Measurements from ENCODE around the gene NIFK. TPM values are rescaled to one million over a fixed set of nuclear protein-coding genes. Genes with fewer than 3 reads are reported as not detected.
A peak's percentile ranks its signal among the peaks of the same experiment; 100 is the strongest.
"Not testable (repeated sequence)": the region's sequence is repeated elsewhere in the genome, so short reads cannot be mapped to it uniquely, and the experiment has no call there.

NIFK gene
- total and polyA plus RNA-seq, 5 donors from 2014 or later = 27.7 to 82.5 (median 60.7) TPM

DNA sequence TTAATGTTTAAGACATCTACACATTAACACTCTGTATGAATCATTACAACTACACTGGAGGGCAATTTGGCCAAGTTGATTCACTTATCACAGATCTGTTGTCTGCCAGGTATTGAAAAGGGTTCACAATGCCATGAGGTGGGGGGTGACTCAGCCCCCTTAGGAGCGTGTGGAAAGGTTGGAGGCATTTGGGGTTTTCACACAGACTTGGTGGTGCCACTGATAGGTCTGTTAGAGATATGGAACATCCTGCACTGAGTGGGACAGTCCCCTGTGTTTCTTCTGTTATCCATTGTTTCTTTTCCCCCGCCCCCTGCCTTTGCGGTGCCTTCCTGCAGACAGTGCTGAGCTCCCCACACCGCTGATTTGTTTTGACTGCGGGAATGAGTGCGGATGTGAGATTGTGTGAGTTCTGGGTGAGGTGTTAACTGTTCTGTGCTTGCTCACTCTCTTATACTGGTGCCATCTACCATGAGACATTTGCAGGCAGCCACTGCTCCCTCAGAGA lies 9.4 kb upstream of the NIFK start:
- H3K27ac ChIP-seq (ENCODE audit: insufficient read depth, low read length, poor library complexity, severe bottlenecking) = no peak overlapping the region
- Mint-ChIP-seq H3K27me3 (peaks cover 15% of the 10 kb centered on the region), H3K4me1 (no peaks in the 10 kb centered on the region), H3K36me3 (no peaks in the 10 kb centered on the region), H3K27ac (peak overlapping the region in 1 of 3 donors; percentile 38), H3K4me3 (no peak overlapping the region), H3K9me3 (no peaks in the 10 kb centered on the region)
- DNase-seq = no peak
- ATAC-seq (ENCODE audit: low read depth in 2 of 2) = no peak
- H3K36me3 ChIP-seq (ENCODE audit: control insufficient read depth, insufficient read depth, low read length) = no peaks in the 10 kb centered on the region
- H3K9me3 ChIP-seq (ENCODE audit: control insufficient read depth in 2 of 2, low read length in 2 of 2) = no peaks in the 10 kb centered on the region
- H3K4me1 ChIP-seq (ENCODE audit: control insufficient read depth, insufficient read depth, low read length, poor library complexity, severe bottlenecking) = no peaks in the 10 kb centered on the region
- H3K27me3 ChIP-seq (ENCODE audit: control insufficient read depth, insufficient read depth, low read length) = no peaks in the 10 kb centered on the region
- H3K4me3 ChIP-seq (ENCODE audit: low read depth, low read length) = no peak overlapping the region

DNA sequence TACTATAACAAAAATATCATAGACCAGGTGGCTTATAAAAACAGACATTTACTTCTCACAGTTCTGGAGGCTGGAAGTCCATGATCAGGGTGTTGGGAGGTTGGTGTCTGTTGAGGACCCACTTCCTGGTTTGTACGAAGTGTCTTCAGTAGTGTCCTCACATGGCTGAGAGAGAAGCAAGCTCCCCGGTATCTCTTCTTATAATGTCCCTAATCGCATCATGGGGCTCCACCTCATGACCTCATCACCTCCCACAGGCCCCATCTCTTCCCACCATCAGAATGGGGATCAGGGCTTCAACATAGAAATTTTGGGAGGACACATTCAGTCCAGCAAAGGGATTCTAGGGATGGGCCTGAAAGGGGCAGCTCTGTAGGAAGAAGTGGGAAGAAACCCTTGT lies 4.8 kb upstream of the NIFK start:
- no peaks in the 10 kb centered on the region for H3K27me3 ChIP-seq (ENCODE audit: control insufficient read depth, insufficient read depth, low read length)
- no peaks in the 10 kb centered on the region for H3K36me3 ChIP-seq (ENCODE audit: control insufficient read depth, insufficient read depth, low read length)
- DNase-seq = no peak
- H3K27me3 Mint-ChIP-seq = peaks cover 11% of the 10 kb centered on the region
- H3K9me3 Mint-ChIP-seq = no peaks in the 10 kb centered on the region
- peaks cover 0 to 22% (median 10%) of the 10 kb centered on the region in 4 donors for H3K4me1 Mint-ChIP-seq
- no peak overlapping the region for H3K27ac ChIP-seq (ENCODE audit: insufficient read depth, low read length, poor library complexity, severe bottlenecking)
- no peak overlapping the region for H3K27ac Mint-ChIP-seq
- no peaks in the 10 kb centered on the region for H3K36me3 Mint-ChIP-seq
- ATAC-seq (ENCODE audit: low read depth in 2 of 2) = no peak
- H3K4me3 ChIP-seq (ENCODE audit: low read depth, low read length) = no peak overlapping the region
- H3K9me3 ChIP-seq (ENCODE audit: control insufficient read depth in 2 of 2, low read length in 2 of 2) = no peaks in the 10 kb centered on the region
- H3K4me1 ChIP-seq (ENCODE audit: control insufficient read depth, insufficient read depth, low read length, poor library complexity, severe bottlenecking) = peaks cover 13% of the 10 kb centered on the region
- H3K4me3 Mint-ChIP-seq = no peak overlapping the region

DNA sequence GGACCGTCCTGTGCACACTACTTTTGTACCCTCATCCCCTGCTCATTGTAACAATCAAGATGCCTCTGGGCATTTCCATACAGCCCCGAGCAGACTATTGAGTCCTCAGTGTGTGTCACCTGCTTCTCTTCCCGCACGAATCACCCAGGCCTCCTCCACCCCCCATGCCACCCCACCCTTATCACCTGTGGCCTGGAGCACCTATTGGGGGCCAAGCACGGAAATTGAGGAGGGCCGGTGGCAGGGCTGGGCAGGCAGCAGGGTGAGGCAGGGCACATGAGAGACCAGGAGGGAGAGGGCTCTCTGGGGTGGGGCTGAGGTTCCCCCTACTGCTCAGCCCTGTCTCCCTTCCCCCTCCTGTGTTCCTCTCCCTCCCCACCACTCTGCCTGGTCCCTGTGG lies 4.3 kb upstream of the NIFK start:
- peak overlapping the region in 1 of 3 donors; percentile 15 for H3K27ac Mint-ChIP-seq
- peak overlapping the region in 1 of 4 donors; percentile 45 for H3K4me3 Mint-ChIP-seq
- peaks cover under 1 to 23% (median 10%) of the 10 kb centered on the region in 4 donors for H3K4me1 Mint-ChIP-seq
- Histone ChIP-seq H3K9me3 (ENCODE audit: control insufficient read depth in 2 of 2, low read length in 2 of 2) (no peaks in the 10 kb centered on the region), H3K4me1 (ENCODE audit: control insufficient read depth, insufficient read depth, low read length, poor library complexity, severe bottlenecking) (peaks cover 14% of the 10 kb centered on the region), H3K27ac (ENCODE audit: insufficient read depth, low read length, poor library complexity, severe bottlenecking) (no peak overlapping the region), H3K36me3 (ENCODE audit: control insufficient read depth, insufficient read depth, low read length) (no peaks in the 10 kb centered on the region), H3K27me3 (ENCODE audit: control insufficient read depth, insufficient read depth, low read length) (no peaks in the 10 kb centered on the region), H3K4me3 (ENCODE audit: low read depth, low read length) (no peak overlapping the region)
- ATAC-seq (ENCODE audit: low read depth in 2 of 2) (no peak), DNase-seq (no peak)
- H3K9me3 Mint-ChIP-seq = no peaks in the 10 kb centered on the region
- H3K27me3 Mint-ChIP-seq = peaks cover 9% of the 10 kb centered on the region
- no peaks in the 10 kb centered on the region for H3K36me3 Mint-ChIP-seq

DNA sequence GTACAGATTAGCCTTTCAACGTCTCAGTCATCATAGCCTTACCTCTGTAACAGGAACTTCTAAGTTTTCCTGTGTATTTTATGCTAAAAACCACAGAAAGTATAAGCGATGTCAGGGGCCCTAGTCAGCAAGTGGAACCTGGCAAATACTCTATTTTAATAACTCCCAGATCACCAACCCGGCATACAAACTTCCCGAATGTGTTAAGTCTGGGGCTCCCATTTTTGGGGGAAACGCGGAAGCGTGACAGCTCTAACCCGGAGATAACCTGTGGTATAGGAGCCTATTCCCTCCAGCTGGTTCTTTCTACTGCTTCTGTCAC lies 574 bp downstream of the NIFK start:
- no peaks in the 10 kb centered on the region for H3K27me3 ChIP-seq (ENCODE audit: control insufficient read depth, insufficient read depth, low read length)
- peaks cover 17 to 60% (median 24%) of the 10 kb centered on the region in 4 donors for H3K4me1 Mint-ChIP-seq
- ATAC-seq (ENCODE audit: low read depth in 2 of 2) (no peak), DNase-seq (peak in 1 of 3 donors; percentile 34)
- H3K4me1 ChIP-seq (ENCODE audit: control insufficient read depth, insufficient read depth, low read length, poor library complexity, severe bottlenecking) = peaks cover 29% of the 10 kb centered on the region
- H3K36me3 ChIP-seq (ENCODE audit: control insufficient read depth, insufficient read depth, low read length) = peaks cover 27% of the 10 kb centered on the region
- H3K27me3 Mint-ChIP-seq = no peaks in the 10 kb centered on the region
- H3K36me3 Mint-ChIP-seq = peaks cover 9% of the 10 kb centered on the region
- peak overlapping the region; percentile 95 to 97 (median 96) for H3K4me3 Mint-ChIP-seq
- peak overlapping the region; percentile 87 for H3K4me3 ChIP-seq (ENCODE audit: low read depth, low read length)
- H3K9me3 ChIP-seq (ENCODE audit: control insufficient read depth in 2 of 2, low read length in 2 of 2) = no peaks in the 10 kb centered on the region
- H3K9me3 Mint-ChIP-seq = no peaks in the 10 kb centered on the region
- H3K27ac Mint-ChIP-seq = peak overlapping the region; percentile 95 to 98 (median 98)
- peak overlapping the region; percentile 89 for H3K27ac ChIP-seq (ENCODE audit: insufficient read depth, low read length, poor library complexity, severe bottlenecking)

DNA sequence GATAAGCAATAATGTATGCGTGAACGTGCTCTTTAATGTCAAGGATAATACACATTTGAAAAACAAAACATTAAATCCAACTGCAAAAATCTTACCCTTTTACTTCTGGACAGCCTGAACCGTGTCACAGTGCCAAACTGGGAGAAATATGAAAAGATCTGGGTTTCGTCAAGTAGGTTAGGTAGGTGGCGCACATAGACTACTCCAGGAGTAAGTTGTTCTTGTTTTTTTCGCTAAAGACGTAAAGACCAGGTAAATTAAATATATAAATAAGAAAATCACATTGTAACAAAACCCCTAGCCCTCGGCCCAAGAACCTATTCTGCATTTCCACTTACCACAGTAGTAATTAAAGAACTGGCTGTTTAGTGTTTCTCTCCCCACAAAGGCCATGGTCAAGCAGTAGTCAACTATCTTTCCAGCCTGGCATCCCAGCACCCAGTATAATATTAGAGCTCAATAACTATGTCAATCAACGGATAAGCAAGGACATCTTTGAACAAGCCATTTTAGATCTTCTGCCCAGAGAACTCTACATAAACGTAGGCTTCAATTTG lies 1.1 kb downstream of the NIFK start:
- H3K4me3 Mint-ChIP-seq = peak overlapping the region; percentile 95 to 97 (median 96)
- H3K4me1 Mint-ChIP-seq = peaks cover 17 to 64% (median 25%) of the 10 kb centered on the region in 4 donors
- peak overlapping the region; percentile 95 to 98 (median 98) for H3K27ac Mint-ChIP-seq
- Histone ChIP-seq H3K4me3 (ENCODE audit: low read depth, low read length) (peak overlapping the region; percentile 87), H3K27ac (ENCODE audit: insufficient read depth, low read length, poor library complexity, severe bottlenecking) (peak overlapping the region; percentile 89), H3K9me3 (ENCODE audit: control insufficient read depth in 2 of 2, low read length in 2 of 2) (no peaks in the 10 kb centered on the region), H3K27me3 (ENCODE audit: control insufficient read depth, insufficient read depth, low read length) (no peaks in the 10 kb centered on the region), H3K4me1 (ENCODE audit: control insufficient read depth, insufficient read depth, low read length, poor library complexity, severe bottlenecking) (peaks cover 29% of the 10 kb centered on the region), H3K36me3 (ENCODE audit: control insufficient read depth, insufficient read depth, low read length) (peaks cover 33% of the 10 kb centered on the region)
- peaks cover 13% of the 10 kb centered on the region for H3K36me3 Mint-ChIP-seq
- peak in 2 of 3 donors; percentile 15 to 54 for DNase-seq
- ATAC-seq (ENCODE audit: low read depth in 2 of 2) = no peak
- H3K27me3 Mint-ChIP-seq = no peaks in the 10 kb centered on the region
- no peaks in the 10 kb centered on the region for H3K9me3 Mint-ChIP-seq

DNA sequence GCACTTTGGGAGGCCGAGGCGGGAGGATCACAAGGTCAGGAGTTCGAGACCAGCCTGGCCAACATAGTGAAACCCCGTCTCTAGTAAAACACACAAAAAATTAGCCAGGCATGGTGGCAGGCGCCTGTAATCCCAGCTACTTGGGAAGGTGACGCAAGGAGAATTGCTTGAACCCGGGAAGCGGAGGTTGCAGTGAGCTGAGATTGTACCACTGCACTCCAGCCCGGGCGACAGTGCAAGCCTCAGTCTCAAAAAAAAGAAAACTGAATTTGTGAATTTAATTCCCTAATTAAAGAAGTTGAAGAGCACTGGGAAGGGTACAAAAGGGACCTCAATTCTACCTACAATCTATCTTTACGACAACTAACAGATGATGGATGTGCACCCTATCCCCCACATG lies 2.1 kb downstream of the NIFK start:
- not testable (repeated sequence) for DNase-seq; H3K9me3 Mint-ChIP-seq; ATAC-seq (ENCODE audit: low read depth in 2 of 2); H3K27ac ChIP-seq (ENCODE audit: insufficient read depth, low read length, poor library complexity, severe bottlenecking); H3K27me3 Mint-ChIP-seq; H3K27me3 ChIP-seq (ENCODE audit: control insufficient read depth, insufficient read depth, low read length); H3K9me3 ChIP-seq (ENCODE audit: control insufficient read depth in 2 of 2, low read length in 2 of 2)
- Mint-ChIP-seq H3K27ac (peak overlapping the region in 1 of 3 donors; percentile 98), H3K36me3 (peaks cover 18% of the 10 kb centered on the region), H3K4me3 (peak overlapping the region in 3 of 4 donors; percentile 32 to 95 (median 43)), H3K4me1 (peaks cover 17 to 64% (median 25%) of the 10 kb centered on the region in 4 donors)
- H3K4me1 ChIP-seq (ENCODE audit: control insufficient read depth, insufficient read depth, low read length, poor library complexity, severe bottlenecking) = peaks cover 29% of the 10 kb centered on the region
- peak overlapping the region; percentile 87 for H3K4me3 ChIP-seq (ENCODE audit: low read depth, low read length)
- peaks cover 38% of the 10 kb centered on the region for H3K36me3 ChIP-seq (ENCODE audit: control insufficient read depth, insufficient read depth, low read length)

DNA sequence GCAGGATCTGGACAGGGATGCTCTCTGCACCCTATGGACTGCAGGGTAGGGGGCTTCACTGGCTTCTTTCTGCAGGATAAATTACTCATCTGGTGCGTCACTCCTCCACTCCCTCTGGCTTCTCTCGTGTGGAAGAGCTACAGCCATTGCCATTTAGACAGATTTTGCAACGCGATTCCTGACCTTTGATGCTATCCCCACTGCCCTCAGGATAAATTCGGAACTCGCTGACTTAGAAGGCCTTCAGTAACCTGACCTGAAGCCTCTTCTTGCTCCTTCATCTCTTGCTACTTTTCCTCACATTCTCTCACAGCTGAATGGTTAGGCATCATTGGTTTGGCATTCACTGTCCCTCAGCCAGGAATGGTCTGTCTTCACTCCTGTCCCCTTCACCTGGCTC lies 5.3 kb downstream of the NIFK start:
- Histone ChIP-seq H3K27me3 (ENCODE audit: control insufficient read depth, insufficient read depth, low read length) (no peaks in the 10 kb centered on the region), H3K4me1 (ENCODE audit: control insufficient read depth, insufficient read depth, low read length, poor library complexity, severe bottlenecking) (peaks cover 16% of the 10 kb centered on the region), H3K4me3 (ENCODE audit: low read depth, low read length) (no peak overlapping the region), H3K27ac (ENCODE audit: insufficient read depth, low read length, poor library complexity, severe bottlenecking) (no peak overlapping the region), H3K36me3 (ENCODE audit: control insufficient read depth, insufficient read depth, low read length) (peaks cover 64% of the 10 kb centered on the region), H3K9me3 (ENCODE audit: control insufficient read depth in 2 of 2, low read length in 2 of 2) (no peaks in the 10 kb centered on the region)
- Mint-ChIP-seq H3K9me3 (no peaks in the 10 kb centered on the region), H3K4me1 (peaks cover 17 to 45% (median 23%) of the 10 kb centered on the region in 4 donors), H3K36me3 (peaks cover 41% of the 10 kb centered on the region), H3K27ac (peak overlapping the region in 1 of 3 donors; percentile 40), H3K27me3 (no peaks in the 10 kb centered on the region), H3K4me3 (no peak overlapping the region)
- DNase-seq = no peak
- ATAC-seq (ENCODE audit: low read depth in 2 of 2) = no peak

DNA sequence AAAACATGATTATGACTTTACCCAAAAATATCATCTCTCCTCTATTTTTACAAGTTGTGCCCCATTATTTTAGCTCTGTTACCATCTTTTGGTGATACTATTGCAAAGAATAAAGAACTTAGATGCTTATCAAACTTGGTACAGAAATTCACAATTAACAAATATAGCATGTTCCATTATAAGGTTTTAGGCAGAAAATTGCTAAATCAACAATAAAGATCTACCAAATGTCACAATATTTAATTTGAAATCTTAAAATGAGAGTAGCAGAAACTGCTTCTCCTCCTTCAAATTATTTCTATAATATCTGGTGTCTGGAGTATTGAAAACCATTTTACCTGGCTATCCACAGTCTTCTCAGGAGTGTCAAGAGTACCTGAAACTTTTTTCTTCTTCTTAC lies 8.7 kb downstream of the NIFK start:
- H3K27me3 Mint-ChIP-seq = no peaks in the 10 kb centered on the region
- peaks cover 41% of the 10 kb centered on the region for H3K36me3 Mint-ChIP-seq
- no peak overlapping the region for H3K27ac Mint-ChIP-seq
- H3K9me3 ChIP-seq (ENCODE audit: control insufficient read depth in 2 of 2, low read length in 2 of 2) = no peaks in the 10 kb centered on the region
- no peaks in the 10 kb centered on the region for H3K27me3 ChIP-seq (ENCODE audit: control insufficient read depth, insufficient read depth, low read length)
- H3K4me3 Mint-ChIP-seq = no peak overlapping the region
- H3K4me3 ChIP-seq (ENCODE audit: low read depth, low read length) = no peak overlapping the region
- no peaks in the 10 kb centered on the region for H3K9me3 Mint-ChIP-seq
- H3K4me1 ChIP-seq (ENCODE audit: control insufficient read depth, insufficient read depth, low read length, poor library complexity, severe bottlenecking) = no peaks in the 10 kb centered on the region
- no peak overlapping the region for H3K27ac ChIP-seq (ENCODE audit: insufficient read depth, low read length, poor library complexity, severe bottlenecking)
- DNase-seq = no peak
- peaks cover 54% of the 10 kb centered on the region for H3K36me3 ChIP-seq (ENCODE audit: control insufficient read depth, insufficient read depth, low read length)
- no peak for ATAC-seq (ENCODE audit: low read depth in 2 of 2)
- peaks cover 6 to 20% (median 11%) of the 10 kb centered on the region in 4 donors for H3K4me1 Mint-ChIP-seq
